T-helper 17 cell (primary cell): ENCODE data around the gene FTCD. TPM values are rescaled to one million over a fixed set of nuclear protein-coding genes. Genes with fewer than 3 reads are reported as not detected.
"Not testable (repeated sequence)": the region's sequence is repeated elsewhere in the genome, so short reads cannot be mapped to it uniquely, and the experiment has no call there.

Experiments used
- ATAC-seq: fragments of 150-1000 bp; cut with Tn5 transposase; 2 replicates; pipeline ENCODE4 v1.10.0; 2021; ENCODE audit warnings: mild to moderate bottlenecking, moderate library complexity
- DNase-seq, 3 donors: peaks; one replicate each; pipeline versions ENCODE4 v3.0.0 to v3.0.0-alpha.2; 2020 to 2021
- H3K9me3 ChIP-seq: one replicate; pipeline ENCODE4 v1.7.0; 2013; ENCODE audit warnings: low read length, mild to moderate bottlenecking; ENCODE audit not compliant: control insufficient read depth, poor library complexity, severe bottlenecking
- H3K27ac Mint-ChIP-seq: one replicate; pipeline ENCODE4 v1.8.0; 2022; ENCODE audit warnings: mild to moderate bottlenecking, moderate library complexity, mixed read lengths
- H3K27me3 Mint-ChIP-seq: one replicate; pipeline ENCODE4 v1.8.0; 2022; ENCODE audit warnings: mixed read lengths
- H3K36me3 Mint-ChIP-seq: one replicate; pipeline ENCODE4 v1.8.0; 2022; ENCODE audit warnings: low read depth, mixed read lengths
- H3K4me1 Mint-ChIP-seq: one replicate; pipeline ENCODE4 v1.8.0; 2022; ENCODE audit warnings: mild to moderate bottlenecking, mixed read lengths
- H3K4me3 Mint-ChIP-seq: one replicate; pipeline ENCODE4 v1.8.0; 2022; ENCODE audit warnings: mild to moderate bottlenecking, moderate library complexity, mixed read lengths
- total RNA-seq, 4 donors: library from RNA in 2 of 4; stranded (reverse) in 2 of 4; gene quantifications; one replicate each; pipeline ENCODE4 v1.2.3 and lab custom pipeline; 2022 to 2026

FTCD gene, protein sequence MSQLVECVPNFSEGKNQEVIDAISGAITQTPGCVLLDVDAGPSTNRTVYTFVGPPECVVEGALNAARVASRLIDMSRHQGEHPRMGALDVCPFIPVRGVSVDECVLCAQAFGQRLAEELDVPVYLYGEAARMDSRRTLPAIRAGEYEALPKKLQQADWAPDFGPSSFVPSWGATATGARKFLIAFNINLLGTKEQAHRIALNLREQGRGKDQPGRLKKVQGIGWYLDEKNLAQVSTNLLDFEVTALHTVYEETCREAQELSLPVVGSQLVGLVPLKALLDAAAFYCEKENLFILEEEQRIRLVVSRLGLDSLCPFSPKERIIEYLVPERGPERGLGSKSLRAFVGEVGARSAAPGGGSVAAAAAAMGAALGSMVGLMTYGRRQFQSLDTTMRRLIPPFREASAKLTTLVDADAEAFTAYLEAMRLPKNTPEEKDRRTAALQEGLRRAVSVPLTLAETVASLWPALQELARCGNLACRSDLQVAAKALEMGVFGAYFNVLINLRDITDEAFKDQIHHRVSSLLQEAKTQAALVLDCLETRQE
- total RNA-seq, result 1 to 10 TPM in 1 of 2 donors, not detected in 1; 1.1 TPM
- 0.35 to 0.45 reads per million in 2 donors for total RNA-seq (lab: John Stamatoyannopoulos, UW)

DNA sequence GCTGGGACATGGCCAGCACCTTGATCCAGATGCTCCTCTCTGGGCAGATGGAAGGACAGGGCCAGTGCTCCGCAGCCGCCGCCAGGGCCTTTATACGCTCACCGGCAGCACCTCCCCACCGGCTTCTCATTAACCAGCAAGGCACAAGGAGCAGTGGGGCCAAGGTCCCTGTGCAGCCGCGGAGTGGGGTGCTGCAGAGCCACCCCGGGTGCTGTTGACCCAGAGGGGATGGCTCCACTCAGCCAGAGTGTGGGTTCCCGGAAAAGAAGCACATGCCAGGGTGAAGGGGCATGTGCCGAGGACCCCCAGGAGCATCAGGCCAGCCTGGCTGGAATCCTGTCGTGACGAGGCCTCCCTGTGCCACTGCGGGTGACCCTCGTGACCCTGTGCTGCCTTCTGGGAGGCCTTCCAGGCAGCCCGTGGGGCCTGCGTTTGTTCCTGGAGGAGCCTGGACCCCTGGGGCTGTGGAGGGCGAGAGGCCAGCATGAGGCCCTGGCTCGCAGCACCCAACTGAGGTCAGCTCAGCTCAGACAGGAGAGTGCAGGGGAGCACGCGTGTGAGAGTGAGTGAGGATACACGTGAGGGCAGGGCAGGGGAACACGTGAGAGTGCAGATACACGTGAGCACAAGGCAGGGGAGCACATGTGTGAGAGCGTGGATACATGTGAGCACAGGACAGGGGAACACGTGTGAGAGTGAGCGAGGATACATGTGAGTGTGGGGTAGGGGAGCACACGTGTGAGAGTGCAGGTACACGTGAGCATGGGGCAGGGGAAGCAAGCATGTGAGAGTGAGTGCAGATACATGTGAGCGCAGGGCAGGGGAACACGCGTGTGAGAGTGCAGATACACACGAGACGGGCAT, at the start of gene FTCD:
TSS of gene FTCD (minus strand) at position 66 of the 864 bp plus-strand sequence. CDS start at position 10, 56 bp downstream.
- no peak for DNase-seq
- H3K4me3 Mint-ChIP-seq, result no peak within 1 kb of the TSS

DNA sequence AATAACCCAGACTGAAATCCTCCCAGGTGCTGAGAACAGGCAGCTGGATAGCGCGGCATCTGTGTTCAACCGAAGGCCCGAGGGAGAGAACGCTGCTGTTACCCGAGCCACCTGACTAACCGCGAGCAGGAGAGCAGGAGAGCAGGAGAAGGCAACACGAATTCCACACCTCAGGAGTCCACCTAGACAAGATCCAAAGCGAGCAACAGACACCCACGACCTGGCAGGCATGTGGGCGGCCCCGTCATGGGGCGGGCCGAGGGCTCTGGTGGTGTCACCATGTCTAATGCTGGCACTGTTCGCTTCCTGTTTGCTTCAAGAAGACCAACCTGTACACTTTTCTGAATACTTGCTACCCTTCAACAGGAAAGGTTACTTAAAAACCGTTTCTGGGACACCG, 49.8 kb upstream of the FTCD start:
- H3K4me3 Mint-ChIP-seq, result no peak overlapping the region
- DNase-seq, result no peak
- H3K9me3 ChIP-seq, result no peaks in the 10 kb centered on the region
- H3K36me3 Mint-ChIP-seq, result peaks cover 2% of the 10 kb centered on the region
- no peak overlapping the region for H3K27ac Mint-ChIP-seq
- peaks cover 3% of the 10 kb centered on the region for H3K4me1 Mint-ChIP-seq
- ATAC-seq, result no peak
- no peaks in the 10 kb centered on the region for H3K27me3 Mint-ChIP-seq

More for the DNA sequence above, at the start of gene FTCD:
- Mint-ChIP-seq H3K4me1 (no peaks in the 10 kb centered on the region), H3K36me3 (no peaks in the 10 kb centered on the region), H3K27me3 (no peaks in the 10 kb centered on the region), H3K27ac (peak within 1 kb of the TSS; percentile 60)
- no peak for ATAC-seq
- no peaks in the 10 kb centered on the region for H3K9me3 ChIP-seq

DNA sequence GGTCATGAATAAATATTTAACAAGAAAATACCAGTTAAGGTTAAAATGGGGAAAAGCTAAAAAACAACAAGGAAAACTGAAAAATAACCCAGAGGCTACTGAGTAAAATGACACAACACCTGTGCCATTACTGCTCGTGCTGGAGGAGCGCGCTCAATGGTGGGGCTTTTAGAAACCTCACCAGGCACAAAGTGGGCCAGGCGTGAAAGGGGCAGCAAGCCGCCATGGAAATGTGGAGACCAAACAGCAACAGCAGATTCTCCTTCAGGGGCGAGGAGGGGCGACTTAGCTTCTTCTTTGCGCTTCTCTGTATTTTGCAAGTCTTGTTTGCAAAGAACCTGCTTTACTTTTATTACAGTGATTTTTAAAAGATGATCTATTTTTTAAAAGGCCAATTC, 47.8 kb upstream of the FTCD start:
- H3K4me1 Mint-ChIP-seq, result peaks cover 5% of the 10 kb centered on the region
- H3K27me3 Mint-ChIP-seq, result no peaks in the 10 kb centered on the region
- H3K36me3 Mint-ChIP-seq, result peaks cover 2% of the 10 kb centered on the region
- no peak overlapping the region for H3K27ac Mint-ChIP-seq
- DNase-seq (no peak), ATAC-seq (no peak)
- H3K9me3 ChIP-seq, result no peaks in the 10 kb centered on the region
- H3K4me3 Mint-ChIP-seq, result no peak overlapping the region

DNA sequence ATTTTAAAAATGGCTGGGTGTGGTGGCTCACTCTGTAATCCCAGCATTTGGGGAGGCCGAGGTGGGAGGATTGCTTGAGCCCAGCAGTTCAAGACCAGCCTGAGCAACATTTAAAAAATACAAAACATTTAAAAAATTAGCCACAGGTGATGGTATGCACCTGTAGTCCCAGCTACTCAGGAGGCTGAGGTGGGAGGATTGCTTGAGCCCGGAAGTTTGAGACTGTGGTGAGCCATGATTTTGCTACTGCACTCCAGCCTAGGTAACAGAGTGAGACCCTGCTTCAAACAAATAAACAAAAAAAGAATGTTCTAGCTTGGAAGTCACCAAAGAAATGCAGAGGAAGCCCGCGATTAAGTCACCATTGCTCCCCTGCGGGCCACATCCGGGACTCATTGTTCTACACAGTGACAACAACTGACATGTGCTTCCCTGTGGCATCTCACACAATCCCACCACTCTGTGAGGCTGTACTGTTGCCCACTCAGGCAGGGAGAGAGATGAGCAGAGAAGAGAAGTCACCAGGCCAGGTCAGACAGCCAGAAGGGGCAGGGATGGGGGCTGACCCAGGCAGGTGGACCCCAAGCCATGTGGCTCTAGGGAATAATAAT, 47.3 kb upstream of the FTCD start:
- peak; percentile 20 for ATAC-seq
- Mint-ChIP-seq H3K4me3 (no peak overlapping the region), H3K27ac (no peak overlapping the region), H3K36me3 (peaks cover 2% of the 10 kb centered on the region), H3K27me3 (no peaks in the 10 kb centered on the region), H3K4me1 (peaks cover 5% of the 10 kb centered on the region)
- no peak for DNase-seq
- H3K9me3 ChIP-seq, result no peaks in the 10 kb centered on the region

DNA sequence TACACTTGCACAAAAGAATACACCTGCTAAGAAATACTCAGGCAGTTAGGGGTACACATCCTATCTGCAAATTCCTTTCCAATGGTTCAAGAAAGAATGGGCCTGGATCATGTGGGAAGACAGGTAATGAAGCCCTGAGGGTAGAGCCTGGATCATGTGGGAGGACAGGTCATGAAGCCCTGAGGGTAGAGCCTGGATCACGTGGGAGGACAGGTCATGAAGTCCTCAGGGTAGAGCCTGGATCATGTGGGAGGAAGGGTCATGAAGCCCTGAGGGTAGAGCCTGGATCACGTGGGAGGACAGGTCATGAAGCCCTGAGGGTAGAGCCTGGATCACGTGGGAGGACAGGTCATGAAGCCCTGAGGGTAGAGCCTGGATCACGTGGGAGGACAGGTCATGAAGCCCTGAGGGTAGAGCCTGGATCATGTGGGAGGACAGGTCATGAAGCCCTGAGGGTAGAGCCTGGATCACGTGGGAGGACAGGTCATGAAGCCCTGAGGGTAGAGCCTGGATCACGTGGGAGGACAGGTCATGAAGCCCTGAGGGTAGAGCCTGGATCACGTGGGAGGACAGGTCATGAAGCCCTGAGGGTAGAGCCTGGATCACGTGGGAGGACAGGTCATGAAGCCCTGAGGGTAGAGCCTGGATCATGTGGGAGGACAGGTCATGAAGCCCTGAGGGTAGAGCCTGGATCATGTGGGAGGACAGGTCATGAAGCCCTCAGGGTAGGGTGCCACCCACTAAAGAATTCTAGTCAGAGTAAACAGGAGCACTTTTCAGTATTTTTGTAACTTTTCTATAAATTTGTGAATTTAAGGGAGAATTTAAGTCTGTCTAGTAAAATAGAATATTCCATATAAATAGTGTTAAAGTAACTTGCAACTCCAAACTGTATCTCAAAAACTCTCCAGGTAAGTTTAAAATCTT, 45.8 kb upstream of the FTCD start:
- ATAC-seq, H3K9me3 ChIP-seq, H3K4me1 Mint-ChIP-seq, H3K4me3 Mint-ChIP-seq, DNase-seq, H3K36me3 Mint-ChIP-seq, H3K27ac Mint-ChIP-seq, H3K27me3 Mint-ChIP-seq: not testable (repeated sequence)

DNA sequence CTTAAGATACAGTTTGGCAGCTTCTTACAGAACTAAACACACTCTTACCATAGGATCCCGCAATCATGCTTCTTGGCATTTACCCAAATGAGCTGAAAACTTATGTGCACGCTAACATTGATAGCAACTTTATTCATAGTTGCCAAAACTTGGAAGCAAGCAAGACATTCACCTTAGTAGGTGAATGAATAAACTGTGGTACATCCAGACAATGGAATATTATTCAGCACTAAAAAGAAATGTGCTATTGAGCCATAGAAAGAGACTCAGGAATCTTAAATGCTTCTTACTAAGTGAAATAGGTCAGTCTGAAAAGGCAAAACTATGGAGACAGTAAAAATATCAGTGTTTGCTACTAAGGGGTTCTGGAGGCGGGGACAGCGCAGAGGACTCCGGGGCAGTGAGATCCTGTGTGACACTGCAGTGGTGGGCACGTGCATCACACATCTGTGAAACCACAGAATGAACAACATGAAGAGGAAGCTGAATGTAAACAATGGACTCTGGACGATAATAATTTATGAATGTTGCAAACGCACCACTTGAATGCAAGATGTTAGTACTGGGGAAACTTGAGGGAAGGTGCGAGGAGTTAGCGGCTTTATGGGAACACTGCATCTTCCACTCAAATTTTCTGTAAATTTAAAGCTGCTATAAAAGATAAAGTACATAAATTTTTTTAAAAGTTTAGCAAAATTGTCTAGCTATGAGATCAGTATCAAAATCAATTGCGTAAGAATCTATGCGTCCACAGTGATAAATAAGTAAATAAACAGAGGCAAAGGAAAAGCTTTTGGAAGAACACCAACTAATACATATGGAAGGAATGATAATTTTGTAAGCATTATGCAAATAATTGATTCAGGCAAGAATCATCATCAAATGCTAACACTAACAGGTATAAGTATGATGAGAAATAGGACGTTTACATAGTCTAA, 44.3 kb upstream of the FTCD start:
- no peaks in the 10 kb centered on the region for H3K27me3 Mint-ChIP-seq
- no peaks in the 10 kb centered on the region for H3K9me3 ChIP-seq
- peaks cover 3% of the 10 kb centered on the region for H3K36me3 Mint-ChIP-seq
- ATAC-seq (no peak), DNase-seq (no peak)
- peaks cover 5% of the 10 kb centered on the region for H3K4me1 Mint-ChIP-seq
- no peak overlapping the region for H3K27ac Mint-ChIP-seq
- H3K4me3 Mint-ChIP-seq, result no peak overlapping the region

DNA sequence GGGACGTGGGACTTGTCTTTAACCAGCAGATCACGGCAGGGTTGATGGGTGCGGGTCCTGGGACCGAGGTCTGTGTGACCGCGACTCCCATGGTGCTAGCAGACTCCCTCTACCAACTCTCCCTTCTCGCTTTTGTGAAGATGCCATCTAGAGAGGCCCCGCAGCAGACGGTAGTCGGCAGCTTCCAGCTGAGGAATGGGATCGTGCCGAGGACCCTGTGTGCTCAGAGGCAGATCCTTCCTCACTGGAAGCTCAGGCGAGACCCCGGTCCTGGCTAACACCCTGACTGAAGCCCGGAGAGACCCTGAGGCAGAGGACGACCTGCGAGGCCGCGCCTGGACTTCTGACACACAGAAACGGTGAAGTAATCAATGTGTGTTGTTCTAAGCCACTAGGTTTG, 41.4 kb upstream of the FTCD start:
- no peaks in the 10 kb centered on the region for H3K9me3 ChIP-seq
- no peak for ATAC-seq
- Mint-ChIP-seq H3K36me3 (peaks cover 3% of the 10 kb centered on the region), H3K27ac (peak overlapping the region; percentile 47), H3K4me3 (no peak overlapping the region), H3K4me1 (peaks cover 2% of the 10 kb centered on the region), H3K27me3 (no peaks in the 10 kb centered on the region)
- no peak for DNase-seq

DNA sequence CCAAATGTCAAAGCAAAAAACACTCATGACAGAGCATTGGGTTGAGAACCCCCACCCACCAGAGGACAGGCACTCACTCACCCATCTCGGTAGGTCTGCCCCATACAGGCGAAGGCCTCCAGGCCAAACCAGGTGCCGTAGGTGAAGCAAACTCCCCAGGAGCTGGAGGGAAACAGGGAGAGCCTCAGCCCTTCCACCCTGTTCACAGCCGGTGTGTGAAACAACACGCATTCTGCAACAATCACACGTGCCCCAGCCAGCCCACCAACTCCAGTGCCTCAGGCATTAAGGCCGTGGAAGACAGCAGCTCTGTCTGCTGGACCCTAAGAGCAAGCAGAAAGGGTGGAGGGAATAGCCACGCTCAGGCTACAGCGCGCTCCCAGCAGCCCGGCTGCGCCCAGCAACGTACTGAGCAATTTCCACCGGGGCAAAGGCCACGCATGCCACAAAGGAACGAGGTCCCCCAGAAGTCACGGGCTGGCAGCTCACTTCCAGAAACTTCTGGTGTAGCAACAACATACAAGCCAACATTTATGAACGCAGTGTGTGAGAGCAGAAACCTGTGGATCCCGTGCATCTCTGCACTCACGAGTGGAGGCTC, 40.3 kb upstream of the FTCD start:
- ATAC-seq, result no peak
- H3K27me3 Mint-ChIP-seq, result no peaks in the 10 kb centered on the region
- no peak for DNase-seq
- peaks cover 2% of the 10 kb centered on the region for H3K4me1 Mint-ChIP-seq
- peak overlapping the region; percentile 41 for H3K27ac Mint-ChIP-seq
- no peaks in the 10 kb centered on the region for H3K9me3 ChIP-seq
- H3K4me3 Mint-ChIP-seq, result no peak overlapping the region
- H3K36me3 Mint-ChIP-seq, result peaks cover 3% of the 10 kb centered on the region

DNA sequence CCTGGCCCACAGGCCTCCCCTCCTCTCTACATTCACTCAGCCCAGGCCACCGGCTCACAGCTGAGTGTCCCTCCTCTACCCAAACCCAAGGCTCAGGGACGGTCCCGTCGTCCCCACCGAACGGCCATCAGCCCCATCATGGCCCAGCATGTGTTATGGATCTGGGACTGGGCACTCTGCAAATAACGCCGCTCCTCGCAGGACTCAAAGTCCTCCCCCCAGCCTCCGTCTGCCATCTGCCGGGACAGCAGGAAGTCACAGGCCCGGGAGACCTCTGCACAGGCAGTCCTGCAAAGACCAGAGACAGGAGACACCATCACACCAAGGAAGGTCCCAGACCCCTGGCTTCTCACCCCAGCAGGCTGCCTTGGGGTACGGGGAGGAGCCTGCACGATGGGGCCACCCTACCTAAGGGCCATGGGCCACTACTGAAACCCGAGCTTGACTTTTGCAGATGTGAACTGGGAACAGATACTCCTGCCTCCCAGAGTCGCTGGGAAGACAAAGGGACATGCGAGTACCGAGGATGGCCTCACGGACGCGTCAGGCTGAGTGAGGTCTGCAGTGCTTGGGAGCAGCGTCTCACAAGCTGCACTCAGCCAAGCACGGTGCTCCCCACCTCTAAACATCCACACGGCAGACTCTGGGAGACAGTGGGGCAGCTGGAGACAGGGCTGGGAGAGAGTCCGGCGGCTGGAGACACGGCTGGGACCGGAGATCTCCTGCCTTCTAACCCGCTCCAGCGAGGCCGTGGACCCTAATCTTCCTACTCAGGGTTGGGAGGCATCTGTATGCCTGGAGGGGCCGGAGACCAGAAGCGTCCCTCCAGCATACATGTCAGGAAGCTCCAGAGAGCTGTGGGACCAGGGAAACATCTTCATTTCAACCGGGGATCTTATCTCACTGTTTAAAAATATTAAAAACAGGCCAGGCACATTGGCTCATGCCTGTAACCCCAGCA, 39.3 kb upstream of the FTCD start:
- H3K9me3 ChIP-seq, result no peaks in the 10 kb centered on the region
- ATAC-seq, result no peak
- H3K4me1 Mint-ChIP-seq, result peaks cover 1% of the 10 kb centered on the region
- H3K4me3 Mint-ChIP-seq, result no peak overlapping the region
- peaks cover 2% of the 10 kb centered on the region for H3K36me3 Mint-ChIP-seq
- no peak for DNase-seq
- no peaks in the 10 kb centered on the region for H3K27me3 Mint-ChIP-seq
- H3K27ac Mint-ChIP-seq, result peak overlapping the region; percentile 41

DNA sequence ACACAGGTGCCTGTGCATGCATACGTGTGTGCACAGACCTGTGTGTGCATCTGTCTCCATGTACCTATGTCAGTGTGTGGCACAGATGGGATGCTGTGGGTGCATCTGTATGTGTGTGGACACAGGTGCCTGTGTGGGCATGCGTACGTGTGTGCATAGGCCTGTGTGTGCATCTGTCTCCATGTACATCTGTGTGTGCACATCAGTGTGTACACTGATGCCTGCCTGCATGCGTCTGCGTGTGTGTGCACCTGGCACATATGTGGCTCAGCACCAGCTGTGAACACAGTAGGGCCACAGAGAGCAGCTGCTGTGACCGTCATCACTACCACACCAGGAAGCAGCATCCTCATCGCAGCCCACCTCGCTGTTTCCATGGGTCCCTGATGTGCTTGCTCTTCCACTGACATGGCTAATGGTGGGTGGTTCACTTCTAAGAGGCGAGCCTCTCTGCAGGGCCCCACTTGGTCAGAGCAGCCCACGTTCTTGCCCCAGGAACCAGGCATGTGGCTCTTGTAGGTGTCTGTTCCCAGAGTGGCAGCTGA, 38.5 kb upstream of the FTCD start:
- no peak overlapping the region for H3K27ac Mint-ChIP-seq
- ATAC-seq (no peak), DNase-seq (no peak)
- H3K4me3 Mint-ChIP-seq, result no peak overlapping the region
- H3K36me3 Mint-ChIP-seq, result peaks cover 2% of the 10 kb centered on the region
- no peaks in the 10 kb centered on the region for H3K4me1 Mint-ChIP-seq
- H3K9me3 ChIP-seq, result no peaks in the 10 kb centered on the region
- H3K27me3 Mint-ChIP-seq, result no peaks in the 10 kb centered on the region
